ENCODE measurements around the gene CHERP. TPM values are rescaled to one million over a fixed set of nuclear protein-coding genes. Genes with fewer than 3 reads are reported as not detected.

CHERP gene
- total RNA-seq, 1 donor from 2014 or later = 13.8 TPM

DNA sequence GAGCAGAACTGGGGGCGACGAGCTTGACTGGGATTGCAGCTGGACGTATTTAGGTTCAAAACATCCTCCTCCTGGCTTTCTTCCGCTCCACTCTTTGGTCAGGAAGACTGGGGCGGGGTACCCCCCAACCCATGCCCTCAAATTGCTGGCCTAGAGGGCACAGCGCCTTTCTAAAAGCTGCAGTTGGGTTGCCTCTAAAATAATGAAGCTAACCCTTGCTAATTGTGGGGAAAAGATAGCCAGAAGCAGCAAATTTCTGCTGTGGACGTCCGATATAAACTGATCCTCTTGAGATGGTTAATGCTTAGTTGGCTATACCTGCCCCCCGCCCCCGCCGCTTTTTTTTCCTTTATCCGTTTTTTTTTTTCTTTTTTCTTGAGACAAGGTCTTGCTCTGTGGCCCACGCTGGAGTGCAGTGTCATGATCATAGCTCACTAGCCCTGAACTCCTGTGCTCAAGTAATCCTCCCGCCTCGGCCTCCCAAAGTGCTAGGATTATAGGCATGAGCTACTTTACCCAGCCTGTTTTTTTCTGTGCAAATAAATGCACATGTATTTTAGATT, 754 bp upstream of the CHERP start:
- H3K4me1 ChIP-seq = peaks cover 9 to 26% of the 10 kb centered on the region in 2 donors
- peak overlapping the region; percentile 65 to 76 for H3K4me3 ChIP-seq
- intact Hi-C loops (cut with DNase I) = loop anchor here (1.0 to 2.0 kb wide), 5 partner anchors 30 to 117 kb away; partner anchors contain the start of genes C19orf44, CALR3, MED26 and SLC35E1
- peak overlapping the region; percentile 80 to 84 for H3K27ac ChIP-seq
- H3K9me3 ChIP-seq = no peaks in the 10 kb centered on the region
- H3K36me3 ChIP-seq = peaks cover 6 to 14% of the 10 kb centered on the region in 2 donors
- TF ChIP-seq CTCF (IDR thresholded peaks at IDR 0.05) = no peak
- no peaks in the 10 kb centered on the region for H3K27me3 ChIP-seq
- no peak for DNase-seq (ENCODE audit: low spot score in 2 of 2)

DNA sequence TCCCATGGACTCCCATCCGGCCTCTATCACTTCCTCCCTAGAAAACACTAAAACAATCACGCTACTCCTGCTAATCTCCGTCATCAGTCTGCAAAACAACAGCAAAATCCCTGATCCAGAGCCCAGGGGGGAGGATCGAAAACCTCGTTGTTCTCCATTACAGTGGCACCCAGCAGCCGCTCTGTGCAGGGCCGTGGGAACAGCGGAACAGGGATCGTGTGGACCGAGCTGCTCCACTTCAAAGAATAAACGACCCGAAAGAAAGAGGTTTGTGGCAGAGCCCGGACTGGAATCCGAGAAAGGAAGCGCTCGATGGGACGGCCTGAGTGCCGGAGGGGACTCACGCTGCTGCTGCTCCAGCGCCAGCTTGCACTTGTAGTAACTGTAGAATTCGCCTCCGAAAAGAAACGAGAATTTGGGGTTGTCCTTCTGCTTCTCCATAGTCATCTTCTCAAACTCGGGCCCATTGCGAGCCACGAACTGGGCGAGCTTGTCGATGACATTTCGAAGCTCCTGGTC, 652 bp downstream of the CHERP start:
- TF ChIP-seq CTCF (IDR thresholded peaks at IDR 0.05) = no peak
- Histone ChIP-seq H3K27ac (peak overlapping the region; percentile 80 to 84), H3K4me1 (peaks cover 9 to 26% of the 10 kb centered on the region in 2 donors), H3K27me3 (no peaks in the 10 kb centered on the region), H3K36me3 (peaks cover 15 to 23% of the 10 kb centered on the region in 2 donors), H3K9me3 (no peaks in the 10 kb centered on the region), H3K4me3 (peak overlapping the region; percentile 65 to 76)
- DNase-seq (ENCODE audit: low spot score in 2 of 2) = no peak
- intact Hi-C loops (cut with DNase I) = loop anchor here (1.0 to 2.0 kb wide), 5 partner anchors 31 to 119 kb away; partner anchors contain the start of genes C19orf44, CALR3, MED26 and SLC35E1

GRCh38 chr19:16540948-16541347, 1.3 kb downstream of the CHERP start:
- Histone ChIP-seq H3K4me3 (peak overlapping the region; percentile 65 to 76), H3K4me1 (peaks cover 9 to 26% of the 10 kb centered on the region in 2 donors), H3K27me3 (no peaks in the 10 kb centered on the region), H3K36me3 (peaks cover 17 to 29% of the 10 kb centered on the region in 2 donors), H3K9me3 (no peaks in the 10 kb centered on the region), H3K27ac (no peak overlapping the region)
- DNase-seq (ENCODE audit: low spot score in 2 of 2) = no peak
- intact Hi-C loops (cut with DNase I) = no loop called here
- no peak for TF ChIP-seq CTCF (IDR thresholded peaks at IDR 0.05)

DNA sequence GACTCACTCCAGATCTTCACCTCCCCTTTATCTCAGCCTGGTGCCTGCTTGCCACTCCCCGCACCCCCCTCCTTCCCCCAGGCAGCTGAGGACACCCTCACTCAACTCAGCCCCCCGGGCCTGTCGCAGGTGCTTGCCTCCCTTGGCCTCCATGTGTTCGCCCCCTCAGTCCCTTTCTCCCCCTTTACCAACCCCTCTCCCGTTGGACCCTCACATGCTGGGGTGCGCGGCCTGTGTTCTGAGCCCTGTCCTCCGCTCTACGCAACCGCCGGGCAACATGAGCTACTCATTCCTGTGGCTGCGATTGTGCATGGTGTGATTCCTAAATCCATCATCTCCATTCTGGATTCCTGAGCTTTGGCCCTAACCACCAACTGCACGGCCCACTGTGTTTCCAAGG, 5.1 kb downstream of the CHERP start:
- H3K4me3 ChIP-seq = no peak overlapping the region
- no peak overlapping the region for H3K27ac ChIP-seq
- H3K36me3 ChIP-seq = peaks cover 53 to 68% of the 10 kb centered on the region in 2 donors
- H3K4me1 ChIP-seq = peaks cover 9 to 17% of the 10 kb centered on the region in 2 donors
- intact Hi-C loops (cut with DNase I) = no loop called here
- no peak for TF ChIP-seq CTCF (IDR thresholded peaks at IDR 0.05)
- DNase-seq (ENCODE audit: low spot score in 2 of 2) = no peak
- no peaks in the 10 kb centered on the region for H3K27me3 ChIP-seq
- no peaks in the 10 kb centered on the region for H3K9me3 ChIP-seq

GRCh38 chr19:16536130-16536529, 6.1 kb downstream of the CHERP start:
- H3K27me3 ChIP-seq = no peaks in the 10 kb centered on the region
- H3K4me3 ChIP-seq = no peak overlapping the region
- TF ChIP-seq CTCF (IDR thresholded peaks at IDR 0.05) = no peak
- peaks cover 63 to 77% of the 10 kb centered on the region in 2 donors for H3K36me3 ChIP-seq
- H3K4me1 ChIP-seq = peaks cover 5 to 11% of the 10 kb centered on the region in 2 donors
- H3K9me3 ChIP-seq = no peaks in the 10 kb centered on the region
- H3K27ac ChIP-seq = no peak overlapping the region
- no peak for DNase-seq (ENCODE audit: low spot score in 2 of 2)
- intact Hi-C loops (cut with DNase I) = no loop called here
